GM10266 (cell line): Measurements from ENCODE around the gene BCOR.

Experiments
- DNase-seq: peaks from one replicate; pipeline ENCODE4 v3.0.0; 2012; ENCODE audit errors: extremely low spot score
- CTCF ChIP-seq: IDR thresholded peaks from 2 replicates; pipeline ENCODE4 v1.5.1; 2012; ENCODE audit warnings: mild to moderate bottlenecking, low read depth; ENCODE audit not compliant: control insufficient read depth, insufficient read depth; ENCODE audit errors: missing control alignments

The BCOR gene

GRCh38 chrX:40035726-40036125 lies 62.0 kb downstream of the BCOR start:
- no peak for DNase-seq
- no peak for TF ChIP-seq CTCF

- no peak for TF ChIP-seq CTCF
- DNase-seq = no peak
Observed at GRCh38 chrX:40031911-40032310, 65.8 kb downstream of the BCOR start.

DNA sequence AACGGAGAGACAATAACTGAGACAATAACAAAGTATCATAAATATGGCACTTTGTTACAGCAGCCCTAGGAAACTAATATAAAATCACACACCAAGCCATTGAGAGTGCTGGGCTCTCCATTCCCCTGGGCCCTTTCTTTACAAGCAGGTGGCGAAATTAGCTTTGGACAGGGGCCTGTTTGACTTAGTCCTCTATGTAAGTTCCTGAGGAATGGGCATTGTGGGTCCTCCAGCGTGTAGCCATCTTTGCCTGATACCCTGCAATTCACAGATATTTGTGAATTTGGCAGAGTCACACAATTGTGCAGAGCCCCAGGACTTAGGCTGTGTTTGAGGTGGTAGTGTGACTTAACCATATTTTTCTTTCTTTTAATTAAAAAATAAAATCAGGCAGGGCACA lies 67.6 kb downstream of the BCOR start:
- no peak for DNase-seq
- no peak for TF ChIP-seq CTCF

DNA sequence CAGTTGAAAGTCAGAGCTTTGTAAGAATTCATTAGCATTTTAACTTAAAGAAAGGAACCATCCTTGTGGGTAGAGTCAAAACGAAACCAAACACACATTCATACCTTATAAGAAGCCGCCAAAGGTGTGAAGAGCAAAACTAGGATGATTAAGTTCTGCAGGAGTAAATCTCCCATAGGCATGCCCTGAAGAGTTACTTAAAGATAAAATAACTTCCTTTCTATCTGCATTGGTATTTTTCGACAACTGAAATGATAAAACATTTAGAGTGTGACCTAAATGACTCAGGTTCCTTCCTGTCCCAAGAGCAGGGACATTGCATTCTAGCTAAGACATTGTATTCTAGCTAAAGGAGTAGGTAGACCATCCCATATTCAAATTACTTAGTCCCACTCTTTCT lies 75.3 kb downstream of the BCOR start:
- TF ChIP-seq CTCF = no peak
- DNase-seq = no peak

DNA sequence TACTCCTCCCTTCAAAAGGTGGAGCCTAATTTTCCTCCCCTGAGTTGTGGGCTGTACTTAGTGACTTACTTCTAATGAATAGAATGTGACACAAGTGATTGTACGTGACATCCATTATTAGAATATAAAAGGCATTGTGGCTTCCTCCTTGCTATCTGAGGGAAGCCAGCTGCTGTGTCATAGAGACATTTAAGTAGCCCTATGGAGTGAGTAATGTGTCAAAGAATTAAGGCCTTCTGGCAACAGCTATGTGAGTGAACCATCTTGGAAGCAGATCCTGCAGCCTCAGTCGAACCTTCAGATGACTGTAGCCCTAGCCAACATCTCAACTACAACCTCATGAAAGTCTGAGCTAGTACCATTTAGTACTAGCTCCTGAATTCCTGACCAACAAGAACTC lies 76.1 kb downstream of the BCOR start:
- TF ChIP-seq CTCF = no peak

GRCh38 chrX:40019541-40019940 lies 78.2 kb downstream of the BCOR start:
- no peak for DNase-seq
- TF ChIP-seq CTCF = no peak

More for the DNA sequence above, 76.1 kb downstream of the BCOR start:
- no peak for DNase-seq

GRCh38 chrX:40018041-40018440 lies 79.7 kb downstream of the BCOR start:
- no peak for TF ChIP-seq CTCF
- no peak for DNase-seq

GRCh38 chrX:40016749-40017148 lies 81.0 kb downstream of the BCOR start:
- TF ChIP-seq CTCF = no peak
- no peak for DNase-seq
